GM21360 (cell line): ENCODE results near the gene PPP4R1.
A peak's percentile ranks its signal among the peaks of the same experiment; 100 is the strongest.
"Not testable (repeated sequence)": the region's sequence is repeated elsewhere in the genome, so short reads cannot be mapped to it uniquely, and the experiment has no call there.

ENCODE experiments used
- ATAC-seq: cut with Tn5 transposase; IDR thresholded peaks from one replicate; pipeline ENCODE4 v1.9.1; 2021; ENCODE audit warnings: mild to moderate bottlenecking, moderate library complexity; ENCODE audit not compliant: unreplicated experiment

The PPP4R1 gene

DNA sequence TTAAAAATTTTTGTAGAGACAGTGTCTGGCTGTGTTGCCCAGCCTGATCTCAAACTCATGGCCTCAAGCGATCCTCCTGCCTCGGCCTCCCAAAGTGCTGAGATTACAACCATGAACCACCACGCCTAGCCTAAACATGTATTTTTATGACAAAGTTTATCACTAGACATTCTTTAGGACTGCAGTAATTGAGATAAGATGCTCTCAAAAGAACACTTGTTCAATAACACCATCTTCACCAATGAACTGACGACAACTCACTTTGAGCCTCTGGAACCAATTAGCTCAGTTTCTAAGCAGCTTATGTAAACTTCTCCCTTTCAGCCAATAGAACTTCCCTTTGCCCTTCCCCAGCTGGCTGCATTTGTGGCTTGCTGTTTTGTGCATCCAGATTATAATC lies 15.3 kb upstream of the PPP4R1 start:
- ATAC-seq: no peak

DNA sequence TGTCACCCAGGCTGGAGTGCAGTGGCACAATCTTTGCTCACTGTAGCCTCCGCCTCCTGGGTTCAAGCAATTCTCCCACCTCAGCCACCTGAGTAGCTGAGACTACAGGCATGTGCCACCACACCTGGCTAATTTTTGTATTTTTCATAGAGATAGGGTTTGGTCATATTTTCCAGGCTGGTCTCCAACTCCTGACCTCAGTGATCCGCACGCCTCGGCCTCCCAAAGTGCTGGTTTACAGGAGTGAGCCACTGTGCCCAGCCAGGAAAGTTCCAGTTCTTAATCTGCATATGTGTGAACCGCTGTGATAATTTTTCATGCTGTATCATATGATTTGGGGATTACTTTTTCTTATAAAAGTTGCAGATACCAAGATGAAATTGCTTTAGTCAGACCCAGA lies 14.6 kb upstream of the PPP4R1 start:
- no peak for ATAC-seq

DNA sequence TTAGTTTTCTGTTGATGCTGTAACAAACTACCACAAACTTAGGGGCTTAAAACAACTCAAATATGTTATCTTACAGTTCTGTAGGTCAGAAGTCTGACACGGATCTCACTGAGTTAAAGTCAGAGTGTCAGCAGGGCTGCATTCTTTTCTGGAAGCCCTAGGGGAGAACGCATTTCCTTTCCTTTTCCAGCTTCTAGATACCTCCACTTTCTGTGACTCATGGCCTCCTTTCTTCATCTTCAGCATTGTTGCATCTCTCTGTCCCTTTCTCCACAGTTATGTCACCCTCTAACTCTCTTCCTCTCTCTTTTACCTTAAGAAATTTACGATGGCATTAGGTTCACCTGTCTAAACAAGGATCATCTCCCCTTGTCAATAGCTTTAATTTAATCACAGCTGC lies 13.3 kb upstream of the PPP4R1 start:
- no peak for ATAC-seq

DNA sequence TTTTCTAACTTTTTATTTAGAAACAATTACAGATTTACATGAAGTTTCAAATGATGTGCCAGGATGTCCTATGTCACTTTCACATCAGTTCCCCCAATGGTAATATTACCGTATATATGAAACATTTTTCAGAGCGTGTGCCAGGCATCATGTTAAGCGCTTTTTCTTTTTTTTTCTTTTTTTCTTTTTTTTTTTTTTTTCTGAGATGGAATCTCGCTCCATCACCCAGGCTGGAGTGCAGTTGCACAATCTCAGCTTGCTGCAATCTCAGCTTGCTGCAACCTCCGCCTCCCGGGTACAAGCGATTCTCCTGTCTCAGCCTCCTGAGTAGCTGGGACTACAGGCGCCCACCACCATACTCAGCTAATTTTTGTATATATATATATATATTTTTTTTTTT lies 5.6 kb upstream of the PPP4R1 start:
- no peak for ATAC-seq

DNA sequence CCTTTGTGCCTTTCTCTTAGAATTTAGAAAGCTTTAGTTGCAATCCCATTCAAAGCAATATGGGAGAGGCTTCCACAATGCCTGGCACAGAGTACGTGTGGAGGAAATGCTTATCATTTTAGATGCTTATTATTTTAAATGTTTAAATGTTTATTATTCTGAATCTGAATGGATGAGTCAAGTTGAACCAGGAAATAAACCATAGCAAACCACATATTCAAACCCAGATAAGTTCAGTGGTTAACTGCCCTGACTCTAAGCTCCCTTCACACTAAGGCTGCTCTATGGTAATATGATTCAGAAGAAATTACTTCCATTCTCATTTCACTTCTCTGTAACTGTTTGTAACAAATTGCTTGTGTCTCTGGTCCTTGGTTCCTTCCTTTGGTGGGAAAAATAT lies 5.2 kb upstream of the PPP4R1 start:
- no peak for ATAC-seq

DNA sequence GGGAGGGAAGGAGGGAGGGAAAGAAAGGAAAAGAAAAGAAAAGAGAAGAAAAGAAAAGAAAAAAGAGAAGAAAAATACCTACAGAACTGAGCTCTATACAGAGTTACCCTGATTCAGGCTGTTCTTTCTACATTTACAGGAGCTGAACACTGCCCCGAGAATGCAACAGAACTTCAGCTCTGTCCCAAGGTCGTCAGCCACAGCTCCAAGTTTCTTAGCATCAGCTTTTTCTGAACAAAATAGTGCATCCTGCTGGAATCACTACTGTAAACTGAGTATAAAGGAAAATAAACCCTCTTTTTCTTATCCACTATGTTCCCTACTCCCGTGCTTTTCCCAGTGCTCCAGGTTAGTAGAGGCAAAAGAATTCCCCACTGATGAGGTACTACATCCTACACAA lies 4.7 kb upstream of the PPP4R1 start:
- no peak for ATAC-seq

DNA sequence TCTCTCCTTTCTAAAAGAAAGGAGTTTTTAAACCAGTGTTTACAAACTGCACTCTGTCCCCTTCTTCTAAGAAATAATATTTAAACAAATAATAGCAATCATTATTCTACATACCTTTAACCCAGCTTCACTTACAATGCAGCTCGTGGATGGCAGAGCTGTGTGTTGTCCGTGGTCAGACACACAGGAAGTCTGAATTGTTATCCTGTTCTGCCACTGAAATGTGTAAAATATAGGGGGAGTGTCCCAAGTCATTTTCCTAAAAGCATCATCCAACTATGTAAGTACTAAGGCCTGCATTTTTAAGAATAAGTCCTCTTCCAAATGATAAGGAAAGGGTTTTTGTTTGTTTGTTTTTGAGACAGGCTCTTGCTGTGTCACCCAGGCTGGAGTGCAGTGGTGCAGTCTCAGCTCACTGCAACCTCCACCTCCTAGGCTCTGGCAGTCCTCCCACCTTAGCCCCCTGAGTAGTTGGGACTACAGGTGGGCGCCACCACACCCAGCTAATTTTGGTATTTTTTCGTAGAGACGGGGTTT lies 2.7 kb upstream of the PPP4R1 start:
- ATAC-seq: no peak

DNA sequence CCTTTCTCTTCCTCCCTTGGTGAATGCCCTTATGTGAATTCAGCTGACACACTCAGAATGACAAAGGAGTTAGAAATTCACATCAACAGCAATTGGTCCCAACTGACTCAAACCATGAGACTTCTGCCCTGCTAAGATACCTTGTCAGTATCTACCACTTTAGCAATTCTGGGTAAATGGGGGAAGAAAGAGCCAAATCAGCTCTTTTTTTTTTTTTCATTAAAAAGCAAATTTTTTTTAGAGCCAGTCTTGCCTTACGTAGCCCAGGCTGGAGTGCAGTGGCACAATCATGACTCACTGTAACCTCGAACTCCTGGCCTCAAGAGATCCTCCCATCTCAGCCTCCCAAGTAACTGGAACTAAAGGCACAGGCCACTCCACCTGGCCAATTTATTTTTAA lies 1.7 kb upstream of the PPP4R1 start:
- no peak for ATAC-seq

DNA sequence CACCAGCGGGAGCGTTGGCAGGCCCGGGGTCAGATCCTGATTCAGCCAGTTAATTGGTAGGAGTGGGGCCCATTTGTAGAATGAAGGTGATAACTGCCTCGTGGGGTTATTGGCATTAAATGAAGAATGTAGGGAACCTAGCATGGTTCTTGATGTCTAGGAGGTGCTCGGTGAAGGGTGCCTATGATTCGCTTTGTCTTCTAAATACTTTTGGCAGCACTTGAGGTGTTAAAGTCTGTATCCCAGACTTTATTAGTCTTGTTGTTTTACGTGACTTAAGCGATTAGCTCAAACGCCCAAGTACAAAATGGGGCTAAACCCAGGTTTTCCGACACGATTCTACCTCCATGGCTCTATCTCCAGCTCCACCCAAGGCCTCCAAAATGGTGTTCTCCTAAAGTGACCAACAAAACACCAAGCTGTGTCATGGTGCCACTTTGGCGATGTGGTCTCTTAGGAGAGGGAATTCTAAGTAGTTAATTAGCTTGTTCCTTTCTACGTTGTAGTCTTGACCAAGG lies 980 bp upstream of the PPP4R1 start:
- no peak for ATAC-seq

DNA sequence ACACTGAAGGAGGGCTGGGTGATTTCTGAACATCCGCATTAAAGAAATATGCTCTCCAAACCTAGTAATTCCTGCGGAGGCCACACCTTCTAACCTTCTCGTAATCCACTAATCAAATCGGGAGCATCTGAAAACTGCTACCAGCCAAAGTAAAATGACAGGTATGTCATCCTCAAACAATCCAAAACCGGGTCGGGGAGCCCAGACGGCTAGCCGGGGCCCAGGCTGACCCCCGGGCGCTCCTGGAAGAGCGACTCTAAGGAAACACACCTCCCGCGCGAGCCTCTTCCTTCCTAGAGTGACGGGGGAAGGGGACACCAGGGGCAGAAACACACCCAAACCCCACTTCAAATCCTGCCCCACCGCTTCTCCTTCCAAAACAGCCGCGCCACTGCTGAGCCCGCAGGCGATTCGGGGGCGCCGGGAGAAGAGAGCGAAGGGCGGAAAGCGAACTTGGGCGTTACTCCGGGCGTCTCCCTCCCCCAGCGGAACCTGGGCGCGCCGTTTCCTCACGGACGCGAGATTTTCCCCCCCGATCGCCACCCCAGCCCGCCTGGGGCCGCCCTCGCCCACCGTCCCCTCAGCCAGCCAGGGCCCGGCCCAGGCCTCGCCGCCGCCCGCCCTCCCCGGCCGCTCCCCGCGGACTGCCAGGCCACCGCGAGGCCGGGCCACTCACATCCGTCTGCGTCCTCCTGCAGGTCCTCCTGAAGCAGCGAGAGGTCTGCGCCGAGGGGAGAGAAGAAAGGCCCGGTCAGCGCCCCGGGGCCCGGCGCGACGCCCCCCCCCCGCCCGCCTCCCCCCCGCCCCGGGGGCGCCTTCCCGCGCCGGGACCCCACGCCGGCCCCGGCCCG lies 584 bp downstream of the PPP4R1 start:
- ATAC-seq: peak; percentile 30

DNA sequence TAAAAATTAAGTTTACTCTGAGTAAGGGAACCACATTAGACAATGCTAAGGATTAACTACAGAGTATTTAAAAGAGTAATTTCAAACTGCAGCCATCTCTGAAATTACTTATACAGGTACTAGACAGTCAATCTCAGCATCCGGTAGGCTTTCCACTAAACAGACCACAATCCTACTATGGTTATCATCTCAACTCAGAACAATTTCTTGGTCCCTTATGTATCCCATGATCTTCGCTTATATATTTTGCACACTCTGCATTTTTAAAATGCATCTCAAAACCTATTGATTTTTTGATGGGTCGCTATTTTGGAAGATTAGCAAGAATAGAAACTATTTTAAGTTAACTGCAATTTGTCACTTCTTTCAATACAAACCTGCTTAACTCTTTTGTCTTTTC lies 1.4 kb downstream of the PPP4R1 start:
- ATAC-seq: no peak

DNA sequence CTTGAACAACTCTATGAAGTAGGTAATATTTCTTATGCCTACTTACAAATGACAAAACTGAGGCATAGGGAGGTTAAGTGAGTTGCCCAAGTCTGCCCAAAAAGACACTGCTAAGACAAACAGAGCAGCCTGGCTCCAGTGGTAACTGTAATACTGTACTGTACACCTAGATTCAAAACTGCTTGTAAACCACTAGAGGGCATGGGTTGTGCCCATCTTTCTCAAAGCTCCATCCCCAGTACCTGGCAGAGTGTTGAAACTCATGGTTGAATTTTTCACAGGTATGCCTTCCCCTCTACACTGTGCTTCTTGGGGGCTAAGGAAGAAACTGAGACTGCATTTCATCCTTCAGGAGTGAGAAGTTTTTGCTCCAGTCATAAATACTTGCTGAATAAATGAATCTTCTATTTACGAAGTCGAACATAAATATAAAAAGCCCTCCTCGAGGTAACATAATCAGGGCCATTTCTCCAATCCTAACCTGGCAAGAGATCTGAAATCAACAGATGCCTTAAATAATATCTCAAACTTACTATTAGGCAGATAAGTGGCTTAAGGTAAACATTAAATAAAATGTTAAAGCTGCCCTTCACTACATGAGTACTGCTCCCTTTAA lies 2.0 kb downstream of the PPP4R1 start:
- ATAC-seq: no peak

DNA sequence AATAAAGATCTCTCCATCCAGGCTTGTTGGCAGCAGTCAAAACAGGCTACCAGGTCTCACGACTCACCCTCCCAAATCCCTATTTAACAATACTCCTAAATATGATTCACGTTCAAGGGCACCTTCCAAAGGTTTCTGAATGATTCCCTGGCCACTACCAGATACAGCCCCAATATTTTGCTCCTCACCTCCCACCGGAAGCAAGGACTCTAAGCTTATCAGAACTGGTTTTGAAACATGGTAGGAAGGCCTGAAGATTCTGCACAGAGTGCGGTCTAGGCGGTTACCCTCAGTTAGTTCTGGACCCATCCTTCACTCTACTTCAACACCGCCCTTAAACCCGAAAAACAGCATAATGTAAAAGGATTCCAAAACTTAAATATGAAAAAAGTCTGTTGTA lies 5.2 kb downstream of the PPP4R1 start:
- ATAC-seq: no peak

DNA sequence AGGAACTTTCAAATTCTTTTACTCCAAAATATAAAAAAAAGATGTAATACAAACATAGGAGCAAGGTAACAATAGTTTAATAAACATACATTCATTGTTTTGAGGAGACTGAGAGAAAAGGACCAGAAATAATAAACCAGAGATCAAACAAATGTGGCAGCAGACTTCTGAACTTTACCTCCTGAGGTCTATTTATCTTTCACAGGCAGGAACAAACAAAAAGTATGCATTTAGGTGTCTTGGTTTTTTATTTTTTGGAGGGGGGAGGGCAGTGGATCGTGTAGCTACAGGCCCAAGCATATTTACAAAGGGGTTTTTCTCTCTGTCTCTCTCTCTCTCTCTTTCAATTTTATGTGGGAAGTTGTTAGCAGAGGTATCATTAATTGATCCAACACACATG lies 5.6 kb downstream of the PPP4R1 start:
- ATAC-seq: no peak

DNA sequence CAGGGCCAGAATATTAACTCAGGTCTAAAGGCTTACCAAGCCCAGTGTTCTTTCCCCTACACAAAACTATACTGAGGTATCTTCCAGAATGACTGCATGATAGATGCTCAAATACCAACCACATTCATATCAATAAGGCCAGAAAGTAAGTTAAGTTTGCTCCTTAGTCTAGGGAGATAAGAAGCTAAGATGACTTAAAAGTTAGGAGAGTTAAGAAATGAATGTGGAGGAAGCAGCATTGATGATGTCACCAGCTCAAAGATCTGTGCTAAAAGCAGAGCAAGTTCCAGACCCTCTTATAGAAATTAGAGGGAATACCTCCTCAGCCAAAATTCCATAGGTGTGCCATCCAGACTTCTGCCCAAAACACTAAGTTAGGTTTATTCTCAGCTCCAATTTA lies 6.1 kb downstream of the PPP4R1 start:
- no peak for ATAC-seq

DNA sequence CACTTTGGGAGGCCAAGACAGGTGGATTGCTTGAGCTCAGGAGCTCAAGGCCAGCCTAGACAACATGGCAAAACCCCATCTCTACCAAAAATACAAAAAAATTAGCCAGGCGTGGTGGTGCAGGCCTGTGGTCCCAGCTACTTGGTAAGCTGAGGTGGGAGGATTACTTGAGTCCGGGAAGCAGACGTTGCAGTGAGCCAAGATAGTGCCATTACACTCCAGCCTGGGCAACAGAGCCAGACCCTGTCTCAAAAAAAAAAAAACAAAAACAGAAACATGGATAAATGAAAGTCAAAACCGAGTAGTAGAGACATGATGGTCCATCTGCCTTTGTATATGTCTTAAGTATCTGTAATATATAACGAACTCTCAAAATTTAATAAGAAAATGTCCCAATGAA lies 7.2 kb downstream of the PPP4R1 start:
- ATAC-seq: not testable (repeated sequence)

DNA sequence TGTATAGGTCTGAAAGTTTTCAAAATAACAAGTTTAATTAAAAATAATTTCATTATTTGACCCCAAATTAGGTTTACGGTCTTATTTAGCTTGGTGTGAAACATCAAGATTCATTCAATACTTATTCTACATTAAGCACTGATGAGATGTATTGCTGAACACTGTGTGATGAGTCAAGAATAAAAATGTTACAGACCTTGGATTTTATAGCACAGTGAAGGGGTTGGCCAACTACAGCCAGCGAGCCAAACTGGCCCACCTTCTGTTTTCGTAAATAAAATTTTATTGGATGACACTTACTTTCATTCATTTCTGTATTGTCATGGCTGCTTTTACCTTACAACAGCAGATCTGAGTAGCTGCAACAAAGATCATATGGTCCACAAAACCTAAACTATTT lies 8.3 kb downstream of the PPP4R1 start:
- no peak for ATAC-seq

DNA sequence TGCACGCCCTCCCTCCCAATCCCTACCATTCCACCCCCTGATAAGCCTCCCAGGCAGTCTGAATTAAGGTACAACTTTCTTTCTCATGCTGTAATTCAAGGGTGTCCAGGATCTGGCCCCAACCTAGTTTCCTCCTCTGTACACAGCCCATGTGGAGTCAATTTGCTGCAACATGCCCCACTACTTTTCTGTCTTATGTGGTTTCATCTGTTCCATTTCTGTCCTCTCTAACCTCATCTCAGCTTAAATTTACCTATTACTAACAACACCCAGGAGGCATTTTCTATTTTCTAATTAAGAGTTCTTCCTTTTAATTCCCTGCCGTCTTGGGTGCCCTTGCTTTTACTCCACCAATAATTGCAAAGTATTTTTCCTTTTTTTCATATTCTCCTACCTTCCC lies 10.0 kb downstream of the PPP4R1 start:
- ATAC-seq: no peak

DNA sequence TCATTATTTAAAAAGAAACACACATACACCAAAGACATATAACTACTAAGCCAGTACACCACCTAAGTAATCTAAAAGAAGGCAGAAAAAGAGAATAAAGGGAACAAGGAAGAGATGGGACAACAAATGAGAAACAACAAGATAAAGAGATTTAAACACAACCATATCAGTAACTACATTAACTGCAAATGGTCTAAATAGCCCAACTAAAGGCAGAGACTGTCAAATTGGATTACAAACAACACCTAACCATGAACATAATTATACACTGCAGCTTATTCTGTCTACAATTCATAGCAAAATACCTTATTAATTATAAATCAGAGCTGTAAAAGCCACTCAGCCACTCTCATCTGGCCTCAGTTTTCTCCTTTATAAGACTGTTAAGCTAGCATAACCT lies 15.0 kb downstream of the PPP4R1 start:
- no peak for ATAC-seq

DNA sequence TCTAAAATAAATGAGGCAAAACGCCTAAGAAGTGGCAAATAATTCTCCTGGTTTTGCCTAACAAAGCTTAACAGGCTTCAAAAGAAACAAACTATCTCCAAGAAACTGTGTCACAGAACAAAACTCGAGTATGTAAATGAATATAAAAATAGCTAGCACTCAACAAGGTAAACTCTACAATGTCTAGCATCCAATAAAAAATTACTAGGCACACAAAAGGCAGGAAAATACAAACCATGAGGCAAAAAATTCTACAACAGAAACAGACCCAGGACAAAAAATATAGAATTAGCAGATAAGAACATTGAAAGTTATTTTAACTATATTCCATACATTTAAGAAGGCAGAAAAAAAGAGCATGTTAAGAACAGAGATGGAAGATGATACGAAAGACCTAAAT lies 16.8 kb downstream of the PPP4R1 start:
- no peak for ATAC-seq

DNA sequence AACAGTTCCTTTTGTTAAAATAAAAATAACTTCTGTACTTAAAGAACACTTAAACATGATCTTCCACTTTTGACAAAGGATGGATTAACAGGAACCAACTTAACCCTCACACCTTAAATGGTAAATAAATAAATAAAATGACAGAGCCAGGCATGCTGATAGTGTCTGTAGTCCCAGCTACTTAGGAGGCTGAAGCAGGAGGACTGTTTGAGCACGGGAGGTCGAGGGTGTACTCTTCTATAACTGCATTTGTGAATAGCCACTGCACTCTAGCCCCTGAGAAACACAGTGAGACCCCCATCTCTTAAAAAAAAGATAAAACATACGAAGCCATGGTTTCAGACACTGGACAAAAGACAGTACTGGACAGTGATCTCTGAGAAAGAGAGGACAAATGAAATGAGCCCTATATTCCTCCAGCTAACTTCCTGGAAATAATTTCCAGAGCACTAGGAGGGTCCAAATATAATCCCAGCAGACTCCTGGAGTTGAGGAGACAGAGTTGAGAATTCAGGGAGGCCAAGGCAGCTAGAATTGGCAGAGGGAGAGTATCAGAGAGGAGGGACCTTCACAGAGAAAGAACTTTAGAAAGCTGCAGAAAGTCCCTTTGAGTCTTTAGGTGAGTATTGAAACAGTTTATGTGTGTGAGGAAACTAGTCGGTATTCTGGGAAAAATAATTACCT lies 17.4 kb downstream of the PPP4R1 start:
- no peak for ATAC-seq

DNA sequence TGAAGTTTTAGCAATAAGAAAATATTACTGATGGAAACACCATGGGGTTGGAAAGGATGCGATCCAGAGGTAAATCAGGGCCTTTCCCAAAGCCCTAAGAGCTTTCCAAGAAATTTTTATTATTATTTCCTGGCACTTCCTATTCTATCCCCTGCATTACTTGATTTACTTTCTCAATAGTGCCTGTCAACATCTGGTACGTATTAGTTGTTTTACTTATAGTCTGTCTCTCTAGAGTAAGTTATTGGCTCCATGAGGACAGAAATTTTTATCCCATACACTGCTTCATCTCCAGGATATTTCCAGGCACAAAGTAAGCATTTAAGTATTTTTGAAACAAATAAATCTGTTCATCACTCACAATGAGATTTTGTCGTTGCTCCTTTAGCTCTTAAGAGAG lies 18.1 kb downstream of the PPP4R1 start:
- no peak for ATAC-seq
